H9 (cell line): ENCODE data around the gene ZNF618. TPM values are rescaled to one million over a fixed set of nuclear protein-coding genes. Genes with fewer than 3 reads are reported as not detected.
A peak's percentile ranks its signal among the peaks of the same experiment; 100 is the strongest.

Source experiments
- DNase-seq: peaks from one replicate; pipeline ENCODE4 v3.0.0-alpha.2; 2017
- H2AFZ ChIP-seq: one replicate; pipeline ENCODE4 v1.6.1; 2013; ENCODE audit warnings: mild to moderate bottlenecking, low read length, control low read depth, moderate library complexity
- H2AK5ac ChIP-seq: 2 replicates; pipeline ENCODE4 v1.6.1; 2013; ENCODE audit warnings: low read length, control low read depth, mixed read lengths; ENCODE audit not compliant: insufficient read length
- H2BK120ac ChIP-seq: one replicate; pipeline ENCODE4 v1.6.1; 2013; ENCODE audit warnings: low read depth, mild to moderate bottlenecking, low read length, control low read depth, inconsistent platforms; ENCODE audit not compliant: poor library complexity, severe bottlenecking
- H2BK12ac ChIP-seq: 2 replicates; pipeline ENCODE4 v1.6.1; 2013; ENCODE audit warnings: low read length, control low read depth, mixed read lengths, low read depth; ENCODE audit not compliant: insufficient read length
- H2BK15ac ChIP-seq: 2 replicates; pipeline ENCODE4 v1.6.1; 2013; ENCODE audit warnings: low read depth, low read length, control low read depth
- H2BK20ac ChIP-seq: one replicate; pipeline ENCODE4 v1.6.1; 2013; ENCODE audit warnings: low read depth, mild to moderate bottlenecking, low read length, control low read depth, inconsistent platforms; ENCODE audit not compliant: poor library complexity, severe bottlenecking
- H2BK5ac ChIP-seq: 2 replicates; pipeline ENCODE4 v1.6.1; 2013; ENCODE audit warnings: low read length, control low read depth, mixed read lengths; ENCODE audit not compliant: insufficient read length
- H3K14ac ChIP-seq: 2 replicates; pipeline ENCODE4 v1.6.1; 2013; ENCODE audit warnings: low read length, control low read depth; ENCODE audit not compliant: insufficient read depth
- H3K18ac ChIP-seq: 2 replicates; pipeline ENCODE4 v1.6.1; 2013; ENCODE audit warnings: low read depth, mild to moderate bottlenecking, mixed read lengths, low read length, control low read depth; ENCODE audit not compliant: insufficient read length
- H3K23ac ChIP-seq: 2 replicates; pipeline ENCODE4 v1.6.1; 2013; ENCODE audit warnings: low read length, control low read depth, mixed read lengths, low read depth; ENCODE audit not compliant: insufficient read length
- H3K23me2 ChIP-seq: 2 replicates; pipeline ENCODE4 v1.6.1; 2013; ENCODE audit warnings: low read depth, mild to moderate bottlenecking, mixed read lengths, low read length, control low read depth; ENCODE audit not compliant: insufficient read length, poor library complexity, severe bottlenecking
- H3K27ac ChIP-seq: 2 replicates; pipeline ENCODE4 v1.5.1; 2013; ENCODE audit warnings: low read length, control low read depth, mixed read lengths, low read depth; ENCODE audit not compliant: insufficient read length
- H3K27me3 ChIP-seq: 2 replicates; pipeline ENCODE4 v1.6.1; 2013; ENCODE audit warnings: low read length, control low read depth, inconsistent platforms; ENCODE audit not compliant: insufficient read depth
- H3K4ac ChIP-seq: 2 replicates; pipeline ENCODE4 v1.6.1; 2013; ENCODE audit warnings: low read depth, mild to moderate bottlenecking, control low read depth, inconsistent platforms, low read length, moderate library complexity
- H3K4me1 ChIP-seq: 2 replicates; pipeline ENCODE4 v1.6.1; 2013; ENCODE audit warnings: low read length, control low read depth, inconsistent platforms; ENCODE audit not compliant: insufficient read depth
- H3K4me2 ChIP-seq: 2 replicates; pipeline ENCODE4 v1.6.1; 2013; ENCODE audit warnings: low read length, control low read depth, mixed read lengths; ENCODE audit not compliant: insufficient read length, insufficient read depth
- H3K56ac ChIP-seq: 2 replicates; pipeline ENCODE4 v1.6.1; 2013; ENCODE audit warnings: low read depth, mild to moderate bottlenecking, mixed read lengths, low read length, control low read depth; ENCODE audit not compliant: insufficient read length
- H3K79me1 ChIP-seq: 2 replicates; pipeline ENCODE4 v1.6.1; 2013; ENCODE audit warnings: low read depth, mild to moderate bottlenecking, moderate library complexity, low read length, control low read depth, inconsistent platforms; ENCODE audit not compliant: insufficient read depth, poor library complexity, severe bottlenecking
- H3K79me2 ChIP-seq: 2 replicates; pipeline ENCODE4 v1.6.1; 2013; ENCODE audit warnings: low read length, control low read depth, inconsistent platforms; ENCODE audit not compliant: insufficient read depth
- H3K9ac ChIP-seq: 2 replicates; pipeline ENCODE4 v1.6.1; 2013; ENCODE audit warnings: low read length, control low read depth, mixed read lengths; ENCODE audit not compliant: insufficient read length; ENCODE audit errors: extremely low read depth
- H3K9me3 ChIP-seq: one replicate; pipeline ENCODE4 v1.6.1; 2013; ENCODE audit warnings: low read depth, low read length, inconsistent platforms; ENCODE audit not compliant: control insufficient read depth
- H3T11ph ChIP-seq: one replicate; pipeline ENCODE4 v1.6.1; 2013; ENCODE audit warnings: mild to moderate bottlenecking, low read length, control low read depth, inconsistent platforms
- H4K20me1 ChIP-seq: one replicate; pipeline ENCODE4 v1.6.1; 2013; ENCODE audit not compliant: control insufficient read depth, insufficient read length, insufficient read depth
- H4K5ac ChIP-seq: 2 replicates; pipeline ENCODE4 v1.6.1; 2013; ENCODE audit warnings: low read depth, mild to moderate bottlenecking, mixed read lengths, low read length, control low read depth; ENCODE audit not compliant: insufficient read length
- H4K8ac ChIP-seq: replicated peaks from 2 replicates; pipeline ENCODE4 v1.6.1; 2013; ENCODE audit warnings: low read length, control low read depth, mixed read lengths, low read depth; ENCODE audit not compliant: insufficient read length
- H4K91ac ChIP-seq: 2 replicates; pipeline ENCODE4 v1.6.1; 2013; ENCODE audit warnings: low read depth, mild to moderate bottlenecking, moderate library complexity, mixed read lengths, low read length, control low read depth; ENCODE audit not compliant: insufficient read length
- H3K27ac Mint-ChIP-seq, 3 experiments: 2 replicates in 2 of 3; 3 replicates in 1 of 3; pipeline ENCODE4 v1.8.0; 2020 to 2021; ENCODE audit warnings: mixed read lengths in 3 of 3, mild to moderate bottlenecking in 1 of 3, moderate library complexity in 1 of 3
- H3K27me3 Mint-ChIP-seq: 2 replicates; pipeline ENCODE4 v1.8.0; 2021; ENCODE audit warnings: low read depth, mild to moderate bottlenecking, moderate library complexity, mixed read lengths
- H3K36me3 Mint-ChIP-seq, 3 experiments: 2 replicates in 2 of 3; 3 replicates in 1 of 3; pipeline ENCODE4 v1.8.0; 2020 to 2021; ENCODE audit warnings: low read depth in 3 of 3, mixed read lengths in 3 of 3; ENCODE audit not compliant: insufficient read depth in 1 of 3
- H3K4me1 Mint-ChIP-seq, 2 experiments: 2 replicates each; pipeline ENCODE4 v1.8.0; 2020; ENCODE audit warnings: mixed read lengths in 2 of 2
- H3K4me3 Mint-ChIP-seq, 2 experiments: 2 replicates in 1 of 2; 3 replicates in 1 of 2; pipeline ENCODE4 v1.8.0; 2020 to 2021; ENCODE audit warnings: mild to moderate bottlenecking in 2 of 2, mixed read lengths in 2 of 2, moderate library complexity in 1 of 2
- H3K9me3 Mint-ChIP-seq, 2 experiments: 2 replicates in 1 of 2; 3 replicates in 1 of 2; pipeline ENCODE4 v1.8.0; 2020; ENCODE audit warnings: mild to moderate bottlenecking in 2 of 2, mixed read lengths in 2 of 2, moderate library complexity in 1 of 2
- CTCF ChIP-seq: fragments of 200-600 bp; sonication (generic); conservative IDR thresholded peaks from 3 replicates; pipeline ENCODE4 v1.8.0; 2021; ENCODE audit warnings: antibody characterized with exemption, mild to moderate bottlenecking
- WGBS: extraction: QIAGEN DNeasy Blood & Tissue Kit; methylation state at CpG from one replicate; pipeline ENCODE4 v1.1.7; 2013; ENCODE audit warnings: missing lambda C conversion rate, low lambda C conversion rate, mixed read lengths; ENCODE audit not compliant: insufficient read length; ENCODE audit errors: extremely low coverage; 5-methylcytosine and 5-hydroxymethylcytosine counted together
- total RNA-seq: library from RNA; stranded (reverse); gene quantifications from 2 replicates; pipeline ENCODE4 v1.2.1, GENCODE V29; 2021

Gene ZNF618
- total RNA-seq, 1 experiment from 2014 or later: 13.6 TPM

- Mint-ChIP-seq H3K9me3 (no peaks in the 10 kb centered on the region), H3K27me3 (no peaks in the 10 kb centered on the region), H3K27ac (peak overlapping the region in 1 of 3 experiments; percentile 34; a peak in 1 of 7 replicates), H3K4me1 (no peaks in the 10 kb centered on the region), H3K4me3 (no peak overlapping the region), H3K36me3 (no peaks in the 10 kb centered on the region)
- Histone ChIP-seq H3K4ac (no peak overlapping the region), H3K4me2 (no peak overlapping the region), H4K91ac (no peak overlapping the region), H3T11ph (no peak overlapping the region), H2BK5ac (no peak overlapping the region), H2BK15ac (no peak overlapping the region), H3K4me1 (no peaks in the 10 kb centered on the region), H3K23ac (no peak overlapping the region), H3K23me2 (no peaks in the 10 kb centered on the region), H2BK20ac (no peak overlapping the region), H3K14ac (no peak overlapping the region; the same call in 1 of the 2 replicates), H3K9ac (no peak overlapping the region), H3K27me3 (no peaks in the 10 kb centered on the region), H3K27ac (no peak overlapping the region), H2AK5ac (no peak overlapping the region), H3K18ac (no peak overlapping the region), H2BK12ac (no peak overlapping the region), H2BK120ac (no peak overlapping the region), H4K5ac (no peak overlapping the region), H4K20me1 (no peaks in the 10 kb centered on the region), H3K56ac (no peak overlapping the region), H4K8ac (no peak overlapping the region), H3K79me2 (no peaks in the 10 kb centered on the region), H3K9me3 (no peaks in the 10 kb centered on the region), H2AFZ (no peak overlapping the region), H3K79me1 (no peaks in the 10 kb centered on the region)
- DNase-seq: no peak
- WGBS: no CpG with 5 or more reads among the region's 8 CpGs
- no peak for TF ChIP-seq CTCF
Measured at GRCh38 chr9:113976915-113977314, 100.8 kb downstream of the ZNF618 start.
